Brain microvascular endothelial cell (primary cell): ENCODE data around the gene EMC8.

Source experiments
- DNase-seq: peaks from one replicate; pipeline ENCODE4 v3.0.0-alpha.2; 2020
- H3K27ac ChIP-seq: fragments of 250-450 bp; sonication (Bioruptor Pico); 2 replicates; pipeline ENCODE4 v1.5.1; 2020; ENCODE audit warnings: mild to moderate bottlenecking, moderate library complexity
- H3K27me3 ChIP-seq: fragments of 250-450 bp; sonication (Bioruptor Pico); replicated peaks from 2 replicates; pipeline ENCODE4 v1.5.1; 2020; ENCODE audit warnings: mild to moderate bottlenecking
- H3K36me3 ChIP-seq: fragments of 250-450 bp; sonication (Bioruptor Pico); replicated peaks from 2 replicates; pipeline ENCODE4 v1.5.1; 2020; ENCODE audit warnings: mild to moderate bottlenecking
- H3K4me3 ChIP-seq: 2 replicates; pipeline ENCODE4 v1.5.1; 2011; ENCODE audit warnings: low read depth, mild to moderate bottlenecking, control low read depth, low read length, moderate library complexity
- in situ Hi-C: cut with HindIII; loops from 2 replicates; pipeline ENCODE4 v1.10.0; 2017; ENCODE audit warnings: low sequenced_read_pairs, low pct_ligation_motif_present
- TF ChIP-seq, protein P1 (sequence below): IDR thresholded peaks from 2 replicates; pipeline ENCODE4 v1.5.1; 2011; ENCODE audit warnings: low read depth, mild to moderate bottlenecking, moderate library complexity, low read length, control low read depth, inconsistent platforms; ENCODE audit errors: missing control alignments

Gene EMC8

DNA sequence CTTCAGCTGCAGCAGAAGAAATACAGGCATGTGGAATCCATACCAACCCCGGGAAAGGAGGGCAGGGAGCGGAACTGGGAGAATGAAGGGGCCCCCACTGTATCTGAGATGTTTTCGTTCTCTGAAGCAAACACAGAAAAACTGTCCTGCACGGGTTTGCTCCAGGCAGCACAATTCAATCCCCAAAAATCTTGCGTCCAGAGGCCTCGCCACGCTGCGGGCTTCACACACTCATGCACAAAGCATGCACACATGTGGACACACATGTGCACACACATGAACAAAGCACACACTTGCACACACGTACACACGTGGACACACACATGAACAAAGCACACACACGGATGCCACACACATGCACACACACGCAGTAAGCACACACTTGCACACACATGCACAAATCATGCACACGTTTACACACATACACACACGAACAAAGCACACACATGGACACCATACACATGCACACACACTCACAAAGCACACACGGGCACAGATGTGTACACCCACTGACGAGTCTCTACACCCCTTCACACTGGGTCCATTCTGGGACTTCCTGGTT, 27.4 kb upstream of the EMC8 start:
- Histone ChIP-seq H3K4me3 (no peak overlapping the region), H3K27me3 (peaks cover 2% of the 10 kb centered on the region), H3K36me3 (no peaks in the 10 kb centered on the region), H3K27ac (no peak overlapping the region)
- TF ChIP-seq, protein P1, sequence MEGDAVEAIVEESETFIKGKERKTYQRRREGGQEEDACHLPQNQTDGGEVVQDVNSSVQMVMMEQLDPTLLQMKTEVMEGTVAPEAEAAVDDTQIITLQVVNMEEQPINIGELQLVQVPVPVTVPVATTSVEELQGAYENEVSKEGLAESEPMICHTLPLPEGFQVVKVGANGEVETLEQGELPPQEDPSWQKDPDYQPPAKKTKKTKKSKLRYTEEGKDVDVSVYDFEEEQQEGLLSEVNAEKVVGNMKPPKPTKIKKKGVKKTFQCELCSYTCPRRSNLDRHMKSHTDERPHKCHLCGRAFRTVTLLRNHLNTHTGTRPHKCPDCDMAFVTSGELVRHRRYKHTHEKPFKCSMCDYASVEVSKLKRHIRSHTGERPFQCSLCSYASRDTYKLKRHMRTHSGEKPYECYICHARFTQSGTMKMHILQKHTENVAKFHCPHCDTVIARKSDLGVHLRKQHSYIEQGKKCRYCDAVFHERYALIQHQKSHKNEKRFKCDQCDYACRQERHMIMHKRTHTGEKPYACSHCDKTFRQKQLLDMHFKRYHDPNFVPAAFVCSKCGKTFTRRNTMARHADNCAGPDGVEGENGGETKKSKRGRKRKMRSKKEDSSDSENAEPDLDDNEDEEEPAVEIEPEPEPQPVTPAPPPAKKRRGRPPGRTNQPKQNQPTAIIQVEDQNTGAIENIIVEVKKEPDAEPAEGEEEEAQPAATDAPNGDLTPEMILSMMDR = no peak
- in situ Hi-C loops = no loop called here
- DNase-seq = no peak

DNA sequence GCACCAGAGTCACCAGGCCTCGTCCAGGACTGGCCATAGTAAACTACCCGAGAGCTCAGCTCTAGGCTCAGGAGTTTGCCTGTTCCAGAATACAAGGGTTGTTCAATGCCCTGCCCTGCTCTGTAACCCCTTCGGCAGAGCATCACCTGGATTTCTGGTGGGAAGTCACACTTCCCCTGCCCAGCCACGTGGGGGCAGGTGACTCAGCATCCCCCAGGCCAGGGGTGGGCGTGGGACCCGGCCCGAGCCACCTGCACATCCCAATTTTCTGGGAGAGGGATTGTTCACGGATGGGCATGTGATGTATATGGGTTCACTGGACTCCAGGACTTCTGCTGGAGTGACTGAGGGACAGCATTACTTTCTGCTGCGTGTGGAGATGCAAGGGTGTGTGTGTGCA, 26.0 kb upstream of the EMC8 start:
- TF ChIP-seq, protein P1 = peak; percentile 21
- DNase-seq = no peak
- H3K4me3 ChIP-seq = no peak overlapping the region
- no peak overlapping the region for H3K27ac ChIP-seq
- peaks cover 7% of the 10 kb centered on the region for H3K27me3 ChIP-seq
- no peaks in the 10 kb centered on the region for H3K36me3 ChIP-seq
- in situ Hi-C loops = no loop called here

DNA sequence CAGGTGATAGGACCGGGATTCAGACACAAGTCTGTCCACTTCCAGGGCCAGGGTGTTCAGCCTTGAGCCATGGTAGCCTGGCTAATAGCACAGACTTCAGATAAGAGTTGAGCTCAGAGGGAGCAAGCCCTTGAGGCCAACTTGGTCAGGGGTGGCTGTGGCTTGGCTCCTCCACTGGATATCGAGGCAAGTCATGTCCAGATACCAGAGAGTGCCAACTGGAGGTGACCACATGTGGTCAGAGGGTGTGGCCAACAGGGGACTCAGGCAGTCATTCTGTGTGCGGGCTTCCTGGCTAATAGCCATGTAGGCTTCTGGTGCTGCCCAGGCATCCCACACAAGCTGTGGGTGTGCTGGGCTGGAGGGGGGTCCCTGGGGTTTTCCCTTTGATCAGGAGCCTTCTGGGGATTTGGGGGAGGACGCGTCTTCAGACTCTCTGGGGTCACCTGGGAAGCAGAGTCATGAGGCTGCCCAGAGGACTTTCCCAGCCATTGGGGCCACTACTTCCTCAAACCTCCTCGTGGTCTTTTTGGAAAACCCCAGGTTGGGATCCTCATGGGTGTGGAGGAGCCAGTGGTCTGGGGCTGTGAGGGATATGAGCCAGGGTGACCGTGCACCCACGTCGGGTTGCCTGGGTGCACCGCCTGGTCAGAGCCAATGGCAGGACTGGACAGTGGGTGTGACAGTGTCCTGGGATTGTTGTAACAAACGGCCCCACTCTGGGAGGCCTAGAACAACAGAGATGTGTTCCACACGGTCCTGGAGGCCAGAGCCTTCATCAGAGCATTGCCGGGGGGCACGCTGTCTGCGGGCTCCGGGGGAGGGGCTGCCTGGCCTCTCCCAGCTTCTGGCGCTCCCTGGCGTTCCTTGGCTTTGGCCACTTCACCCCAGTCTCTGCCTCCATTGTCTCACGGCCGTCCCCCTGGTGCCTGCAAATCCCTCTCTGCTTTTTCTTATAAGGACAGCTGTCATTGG, 25.1 kb upstream of the EMC8 start:
- Histone ChIP-seq H3K4me3 (no peak overlapping the region), H3K36me3 (no peaks in the 10 kb centered on the region), H3K27ac (no peak overlapping the region), H3K27me3 (peaks cover 14% of the 10 kb centered on the region)
- no peak for DNase-seq
- in situ Hi-C loops = no loop called here
- TF ChIP-seq, protein P1 = no peak

DNA sequence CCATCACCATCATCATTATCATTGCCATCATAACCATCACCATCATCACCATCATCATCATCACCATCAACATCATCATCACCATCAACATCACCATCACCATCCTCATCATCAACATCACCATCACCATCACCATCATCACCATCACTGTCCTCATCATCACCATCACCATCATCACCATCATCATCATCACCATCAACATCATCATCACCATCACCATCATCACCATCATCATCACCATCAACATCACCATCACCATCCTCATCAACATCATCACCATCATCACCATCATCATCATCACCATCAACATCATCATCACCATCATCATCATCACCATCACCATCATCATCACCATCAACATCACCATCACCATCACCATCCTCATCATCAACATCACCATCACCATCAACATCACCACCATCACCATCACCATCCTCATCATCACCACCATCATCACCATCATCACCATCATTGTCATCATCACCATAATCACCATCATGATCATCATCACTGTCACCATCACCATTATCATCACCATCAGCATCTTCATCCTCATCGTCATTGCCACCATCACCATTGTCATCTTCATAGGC, 24.1 kb upstream of the EMC8 start:
- in situ Hi-C loops = no loop called here
- no peak for DNase-seq
- no peaks in the 10 kb centered on the region for H3K36me3 ChIP-seq
- TF ChIP-seq, protein P1 = no peak
- no peak overlapping the region for H3K27ac ChIP-seq
- H3K4me3 ChIP-seq = no peak overlapping the region
- H3K27me3 ChIP-seq = peaks cover 14% of the 10 kb centered on the region

DNA sequence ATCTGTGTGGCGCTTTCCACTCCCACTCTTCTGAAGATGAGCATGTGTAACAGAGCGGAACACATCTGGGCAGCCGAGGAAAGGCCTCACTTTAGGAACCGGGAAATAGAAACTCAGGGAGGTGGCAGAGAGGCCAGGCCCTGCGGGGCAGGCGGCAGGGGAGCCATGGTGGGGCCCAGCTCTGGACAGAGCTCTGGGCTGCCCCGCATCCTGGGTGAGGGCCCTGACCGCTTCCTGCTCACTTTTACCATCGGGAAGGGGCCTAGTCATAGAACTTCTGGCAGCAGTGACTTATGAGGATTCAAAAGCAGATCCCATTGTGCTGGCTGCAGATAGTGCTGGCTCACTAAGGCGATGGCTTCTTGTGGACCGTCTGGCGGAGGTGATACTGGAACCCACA, 22.8 kb upstream of the EMC8 start:
- DNase-seq = no peak
- in situ Hi-C loops = no loop called here
- TF ChIP-seq, protein P1 = no peak
- H3K36me3 ChIP-seq = no peaks in the 10 kb centered on the region
- no peak overlapping the region for H3K4me3 ChIP-seq
- no peak overlapping the region for H3K27ac ChIP-seq
- peaks cover 11% of the 10 kb centered on the region for H3K27me3 ChIP-seq
